ENCODE results near the gene PTPN11. TPM values are rescaled to one million over a fixed set of nuclear protein-coding genes. Genes with fewer than 3 reads are reported as not detected.

The PTPN11 gene
- total and polyA plus RNA-seq, 2 experiments from 2014 or later: 87.0 to 94.7 TPM

DNA sequence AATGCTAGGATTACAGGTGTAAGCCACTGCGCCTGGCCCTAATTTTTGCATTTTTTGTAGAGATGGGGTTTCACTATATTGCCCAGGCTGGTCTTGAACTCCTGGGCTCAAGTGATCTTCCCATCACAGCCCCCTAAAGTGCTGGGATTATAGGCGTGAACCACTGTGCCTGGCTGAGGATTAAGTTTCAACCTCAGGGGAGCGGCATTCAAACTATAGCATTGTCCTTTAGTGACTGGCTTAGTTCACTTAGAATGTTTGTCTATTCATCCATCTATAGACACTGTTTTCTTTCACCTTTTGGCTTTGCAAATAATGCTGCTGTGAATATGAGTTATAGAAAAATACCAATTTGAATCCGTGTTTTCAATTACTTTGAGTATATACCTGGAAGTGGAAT, 25.2 kb downstream of the PTPN11 start (continued):
- TF ChIP-seq, protein P1, sequence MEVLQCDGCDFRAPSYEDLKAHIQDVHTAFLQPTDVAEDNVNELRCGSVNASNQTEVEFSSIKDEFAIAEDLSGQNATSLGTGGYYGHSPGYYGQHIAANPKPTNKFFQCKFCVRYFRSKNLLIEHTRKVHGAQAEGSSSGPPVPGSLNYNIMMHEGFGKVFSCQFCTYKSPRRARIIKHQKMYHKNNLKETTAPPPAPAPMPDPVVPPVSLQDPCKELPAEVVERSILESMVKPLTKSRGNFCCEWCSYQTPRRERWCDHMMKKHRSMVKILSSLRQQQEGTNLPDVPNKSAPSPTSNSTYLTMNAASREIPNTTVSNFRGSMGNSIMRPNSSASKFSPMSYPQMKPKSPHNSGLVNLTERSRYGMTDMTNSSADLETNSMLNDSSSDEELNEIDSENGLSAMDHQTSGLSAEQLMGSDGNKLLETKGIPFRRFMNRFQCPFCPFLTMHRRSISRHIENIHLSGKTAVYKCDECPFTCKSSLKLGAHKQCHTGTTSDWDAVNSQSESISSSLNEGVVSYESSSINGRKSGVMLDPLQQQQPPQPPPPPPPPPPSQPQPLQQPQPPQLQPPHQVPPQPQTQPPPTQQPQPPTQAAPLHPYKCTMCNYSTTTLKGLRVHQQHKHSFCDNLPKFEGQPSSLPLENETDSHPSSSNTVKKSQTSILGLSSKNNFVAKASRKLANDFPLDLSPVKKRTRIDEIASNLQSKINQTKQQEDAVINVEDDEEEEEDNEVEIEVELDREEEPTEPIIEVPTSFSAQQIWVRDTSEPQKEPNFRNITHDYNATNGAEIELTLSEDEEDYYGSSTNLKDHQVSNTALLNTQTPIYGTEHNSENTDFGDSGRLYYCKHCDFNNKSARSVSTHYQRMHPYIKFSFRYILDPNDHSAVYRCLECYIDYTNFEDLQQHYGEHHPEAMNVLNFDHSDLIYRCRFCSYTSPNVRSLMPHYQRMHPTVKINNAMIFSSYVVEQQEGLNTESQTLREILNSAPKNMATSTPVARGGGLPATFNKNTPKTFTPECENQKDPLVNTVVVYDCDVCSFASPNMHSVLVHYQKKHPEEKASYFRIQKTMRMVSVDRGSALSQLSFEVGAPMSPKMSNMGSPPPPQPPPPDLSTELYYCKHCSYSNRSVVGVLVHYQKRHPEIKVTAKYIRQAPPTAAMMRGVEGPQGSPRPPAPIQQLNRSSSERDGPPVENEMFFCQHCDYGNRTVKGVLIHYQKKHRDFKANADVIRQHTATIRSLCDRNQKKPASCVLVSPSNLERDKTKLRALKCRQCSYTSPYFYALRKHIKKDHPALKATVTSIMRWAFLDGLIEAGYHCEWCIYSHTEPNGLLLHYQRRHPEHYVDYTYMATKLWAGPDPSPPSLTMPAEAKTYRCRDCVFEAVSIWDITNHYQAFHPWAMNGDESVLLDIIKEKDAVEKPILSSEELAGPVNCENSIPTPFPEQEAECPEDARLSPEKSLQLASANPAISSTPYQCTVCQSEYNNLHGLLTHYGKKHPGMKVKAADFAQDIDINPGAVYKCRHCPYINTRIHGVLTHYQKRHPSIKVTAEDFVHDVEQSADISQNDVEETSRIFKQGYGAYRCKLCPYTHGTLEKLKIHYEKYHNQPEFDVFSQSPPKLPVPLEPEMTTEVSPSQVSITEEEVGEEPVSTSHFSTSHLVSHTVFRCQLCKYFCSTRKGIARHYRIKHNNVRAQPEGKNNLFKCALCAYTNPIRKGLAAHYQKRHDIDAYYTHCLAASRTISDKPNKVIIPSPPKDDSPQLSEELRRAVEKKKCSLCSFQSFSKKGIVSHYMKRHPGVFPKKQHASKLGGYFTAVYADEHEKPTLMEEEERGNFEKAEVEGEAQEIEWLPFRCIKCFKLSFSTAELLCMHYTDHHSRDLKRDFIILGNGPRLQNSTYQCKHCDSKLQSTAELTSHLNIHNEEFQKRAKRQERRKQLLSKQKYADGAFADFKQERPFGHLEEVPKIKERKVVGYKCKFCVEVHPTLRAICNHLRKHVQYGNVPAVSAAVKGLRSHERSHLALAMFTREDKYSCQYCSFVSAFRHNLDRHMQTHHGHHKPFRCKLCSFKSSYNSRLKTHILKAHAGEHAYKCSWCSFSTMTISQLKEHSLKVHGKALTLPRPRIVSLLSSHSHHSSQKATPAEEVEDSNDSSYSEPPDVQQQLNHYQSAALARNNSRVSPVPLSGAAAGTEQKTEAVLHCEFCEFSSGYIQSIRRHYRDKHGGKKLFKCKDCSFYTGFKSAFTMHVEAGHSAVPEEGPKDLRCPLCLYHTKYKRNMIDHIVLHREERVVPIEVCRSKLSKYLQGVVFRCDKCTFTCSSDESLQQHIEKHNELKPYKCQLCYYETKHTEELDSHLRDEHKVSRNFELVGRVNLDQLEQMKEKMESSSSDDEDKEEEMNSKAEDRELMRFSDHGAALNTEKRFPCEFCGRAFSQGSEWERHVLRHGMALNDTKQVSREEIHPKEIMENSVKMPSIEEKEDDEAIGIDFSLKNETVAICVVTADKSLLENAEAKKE (CRISPR knock-in tag; IDR thresholded peaks at IDR 0.05): no peak
- no peak for TF ChIP-seq ZNF114 (CRISPR knock-in tag; IDR thresholded peaks at IDR 0.05)

DNA sequence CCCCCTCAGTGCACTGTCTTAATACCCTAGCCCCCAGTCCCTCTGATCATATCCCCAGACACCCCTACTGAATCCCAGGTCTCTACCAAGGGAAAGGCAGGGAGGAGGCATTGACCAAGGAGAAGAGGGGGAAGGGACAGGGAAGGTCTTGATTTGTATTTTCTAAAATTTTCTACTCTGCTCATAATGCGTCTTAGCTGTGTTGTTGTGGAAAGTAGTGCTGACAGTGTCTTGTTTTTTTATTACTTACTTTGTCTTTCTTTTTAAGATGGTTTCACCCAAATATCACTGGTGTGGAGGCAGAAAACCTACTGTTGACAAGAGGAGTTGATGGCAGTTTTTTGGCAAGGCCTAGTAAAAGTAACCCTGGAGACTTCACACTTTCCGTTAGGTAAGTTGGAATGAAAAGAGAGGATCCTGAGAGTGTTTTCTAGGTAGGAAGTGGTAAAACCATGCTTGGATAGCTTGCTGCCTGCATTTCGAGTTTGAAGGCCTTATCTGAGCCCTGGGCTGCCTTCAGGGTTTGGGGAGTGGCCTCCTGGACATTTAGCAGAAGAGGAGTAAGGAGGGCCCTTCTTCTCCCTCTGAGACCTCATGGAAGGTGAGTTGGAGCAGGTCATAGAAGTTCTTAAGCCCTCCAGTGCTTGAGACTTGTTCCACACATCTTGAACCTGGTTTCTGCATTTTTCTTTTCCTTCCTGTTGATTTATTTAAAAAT, 27.4 kb downstream of the PTPN11 start:
- no peak for ATAC-seq
- H3K27ac Mint-ChIP-seq: no peak overlapping the region
- no peak for TF ChIP-seq JUNB (IDR thresholded peaks at IDR 0.05; ENCODE audit: unreplicated experiment)
- TF ChIP-seq, protein P2, sequence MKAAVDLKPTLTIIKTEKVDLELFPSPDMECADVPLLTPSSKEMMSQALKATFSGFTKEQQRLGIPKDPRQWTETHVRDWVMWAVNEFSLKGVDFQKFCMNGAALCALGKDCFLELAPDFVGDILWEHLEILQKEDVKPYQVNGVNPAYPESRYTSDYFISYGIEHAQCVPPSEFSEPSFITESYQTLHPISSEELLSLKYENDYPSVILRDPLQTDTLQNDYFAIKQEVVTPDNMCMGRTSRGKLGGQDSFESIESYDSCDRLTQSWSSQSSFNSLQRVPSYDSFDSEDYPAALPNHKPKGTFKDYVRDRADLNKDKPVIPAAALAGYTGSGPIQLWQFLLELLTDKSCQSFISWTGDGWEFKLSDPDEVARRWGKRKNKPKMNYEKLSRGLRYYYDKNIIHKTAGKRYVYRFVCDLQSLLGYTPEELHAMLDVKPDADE (IDR thresholded peaks at IDR 0.05): no peak
- TF ChIP-seq, protein P3, sequence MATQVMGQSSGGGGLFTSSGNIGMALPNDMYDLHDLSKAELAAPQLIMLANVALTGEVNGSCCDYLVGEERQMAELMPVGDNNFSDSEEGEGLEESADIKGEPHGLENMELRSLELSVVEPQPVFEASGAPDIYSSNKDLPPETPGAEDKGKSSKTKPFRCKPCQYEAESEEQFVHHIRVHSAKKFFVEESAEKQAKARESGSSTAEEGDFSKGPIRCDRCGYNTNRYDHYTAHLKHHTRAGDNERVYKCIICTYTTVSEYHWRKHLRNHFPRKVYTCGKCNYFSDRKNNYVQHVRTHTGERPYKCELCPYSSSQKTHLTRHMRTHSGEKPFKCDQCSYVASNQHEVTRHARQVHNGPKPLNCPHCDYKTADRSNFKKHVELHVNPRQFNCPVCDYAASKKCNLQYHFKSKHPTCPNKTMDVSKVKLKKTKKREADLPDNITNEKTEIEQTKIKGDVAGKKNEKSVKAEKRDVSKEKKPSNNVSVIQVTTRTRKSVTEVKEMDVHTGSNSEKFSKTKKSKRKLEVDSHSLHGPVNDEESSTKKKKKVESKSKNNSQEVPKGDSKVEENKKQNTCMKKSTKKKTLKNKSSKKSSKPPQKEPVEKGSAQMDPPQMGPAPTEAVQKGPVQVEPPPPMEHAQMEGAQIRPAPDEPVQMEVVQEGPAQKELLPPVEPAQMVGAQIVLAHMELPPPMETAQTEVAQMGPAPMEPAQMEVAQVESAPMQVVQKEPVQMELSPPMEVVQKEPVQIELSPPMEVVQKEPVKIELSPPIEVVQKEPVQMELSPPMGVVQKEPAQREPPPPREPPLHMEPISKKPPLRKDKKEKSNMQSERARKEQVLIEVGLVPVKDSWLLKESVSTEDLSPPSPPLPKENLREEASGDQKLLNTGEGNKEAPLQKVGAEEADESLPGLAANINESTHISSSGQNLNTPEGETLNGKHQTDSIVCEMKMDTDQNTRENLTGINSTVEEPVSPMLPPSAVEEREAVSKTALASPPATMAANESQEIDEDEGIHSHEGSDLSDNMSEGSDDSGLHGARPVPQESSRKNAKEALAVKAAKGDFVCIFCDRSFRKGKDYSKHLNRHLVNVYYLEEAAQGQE (IDR thresholded peaks at IDR 0.05; ENCODE audit: unreplicated experiment): no peak
- no peak for TF ChIP-seq ZNF331 (CRISPR knock-in tag; IDR thresholded peaks at IDR 0.05; ENCODE audit: low read depth)
- no peak for TF ChIP-seq NANOG (IDR thresholded peaks at IDR 0.05; ENCODE audit: borderline replicate concordance)
- TF ChIP-seq POLR2AphosphoS5 (IDR thresholded peaks at IDR 0.05; ENCODE audit: low read depth): no peak
- TF ChIP-seq, protein P4, sequence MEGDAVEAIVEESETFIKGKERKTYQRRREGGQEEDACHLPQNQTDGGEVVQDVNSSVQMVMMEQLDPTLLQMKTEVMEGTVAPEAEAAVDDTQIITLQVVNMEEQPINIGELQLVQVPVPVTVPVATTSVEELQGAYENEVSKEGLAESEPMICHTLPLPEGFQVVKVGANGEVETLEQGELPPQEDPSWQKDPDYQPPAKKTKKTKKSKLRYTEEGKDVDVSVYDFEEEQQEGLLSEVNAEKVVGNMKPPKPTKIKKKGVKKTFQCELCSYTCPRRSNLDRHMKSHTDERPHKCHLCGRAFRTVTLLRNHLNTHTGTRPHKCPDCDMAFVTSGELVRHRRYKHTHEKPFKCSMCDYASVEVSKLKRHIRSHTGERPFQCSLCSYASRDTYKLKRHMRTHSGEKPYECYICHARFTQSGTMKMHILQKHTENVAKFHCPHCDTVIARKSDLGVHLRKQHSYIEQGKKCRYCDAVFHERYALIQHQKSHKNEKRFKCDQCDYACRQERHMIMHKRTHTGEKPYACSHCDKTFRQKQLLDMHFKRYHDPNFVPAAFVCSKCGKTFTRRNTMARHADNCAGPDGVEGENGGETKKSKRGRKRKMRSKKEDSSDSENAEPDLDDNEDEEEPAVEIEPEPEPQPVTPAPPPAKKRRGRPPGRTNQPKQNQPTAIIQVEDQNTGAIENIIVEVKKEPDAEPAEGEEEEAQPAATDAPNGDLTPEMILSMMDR (conservative IDR thresholded peaks at IDR 0.05; ENCODE audit: low read depth in 2 of 2): no peak

More for the DNA sequence above, 27.4 kb downstream of the PTPN11 start:
- H3K9me3 Mint-ChIP-seq: no peaks in the 10 kb centered on the region
- peaks cover 16% of the 10 kb centered on the region for H4K20me1 ChIP-seq (replicated peaks; ENCODE audit: insufficient read depth)
- no peaks in the 10 kb centered on the region for H3K9me2 ChIP-seq (ENCODE audit: insufficient read depth)
- H3K36me3 ChIP-seq (ENCODE audit: insufficient read depth): peaks cover 13% of the 10 kb centered on the region
- no peaks in the 10 kb centered on the region for H3K4me1 Mint-ChIP-seq
- no peak overlapping the region for H3K4me3 ChIP-seq
- H3K4me2 ChIP-seq: no peak overlapping the region
- no peak overlapping the region for H3K4me3 Mint-ChIP-seq
- H3K27me3 ChIP-seq (ENCODE audit: insufficient read depth): no peaks in the 10 kb centered on the region
- H3K79me2 ChIP-seq (replicated peaks; ENCODE audit: insufficient read depth): peaks cover 41% of the 10 kb centered on the region
- H2AFZ ChIP-seq: no peak overlapping the region
- peaks cover 27% of the 10 kb centered on the region; the same call in 2 of the 3 replicates for H3K36me3 Mint-ChIP-seq (ENCODE audit: low read depth)
- no peaks in the 10 kb centered on the region for H3F3A ChIP-seq (replicated peaks; ENCODE audit: low read depth)
- no peaks in the 10 kb centered on the region for H3K27me3 Mint-ChIP-seq (ENCODE audit: insufficient read depth, low read depth, poor library complexity)
- H3K27ac ChIP-seq (ENCODE audit: low read depth): no peak overlapping the region
- no peak for DNase-seq (ENCODE audit: low spot score)
- H3K4me1 ChIP-seq (ENCODE audit: insufficient read depth): no peaks in the 10 kb centered on the region
